Measurements from ENCODE around the gene TMEM272. TPM values are rescaled to one million over a fixed set of nuclear protein-coding genes. Genes with fewer than 3 reads are reported as not detected.

Gene TMEM272
- total and polyA plus RNA-seq, 9 of the 15 experiments (the other 6 are each of a cell fraction or from before 2014, with no cell fraction given) = 0.04 to 0.16 (median 0.06) TPM; not detected in 2

DNA sequence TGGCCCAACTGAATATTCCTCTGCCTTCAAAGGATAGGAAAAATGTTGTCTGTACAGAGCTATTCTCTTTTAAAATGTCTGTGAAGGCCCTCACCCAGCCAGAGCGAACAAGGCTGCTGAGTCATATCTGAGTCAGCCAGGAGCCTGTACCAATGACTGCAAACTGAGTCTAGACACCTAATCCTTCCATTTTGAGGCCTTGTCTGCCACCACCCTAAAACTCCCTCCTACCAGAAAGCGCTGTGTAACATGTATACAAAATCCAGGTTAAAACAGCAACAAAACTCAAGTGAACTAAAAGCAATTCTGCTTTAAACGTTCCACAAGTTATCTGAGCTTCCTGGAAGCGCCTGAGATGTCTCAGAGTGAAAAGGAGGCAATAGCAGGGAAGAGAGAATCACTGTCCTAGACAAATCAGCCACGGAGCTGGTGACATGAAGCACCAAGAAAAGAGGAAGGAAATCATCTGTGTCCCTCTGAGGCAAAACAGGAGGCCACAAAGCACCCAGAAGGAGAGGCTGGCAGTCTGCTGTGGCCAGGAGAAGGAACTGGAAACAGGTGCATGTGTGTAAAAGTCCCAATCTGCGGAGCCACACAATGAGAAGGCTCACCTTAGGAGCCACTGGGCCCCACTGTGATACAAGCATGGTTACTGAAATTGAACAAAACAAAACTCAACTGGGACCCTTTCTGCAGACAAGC is 51.3 kb downstream of the TMEM272 start:
- BruUV-seq (replicated peaks) = no TSS peak
- DNase-seq (ENCODE audit: extremely low read depth in 1 of 4, low spot score in 3 of 4) (peak; percentile 21 to 73 (median 46)), ATAC-seq (peak; percentile 93), FAIRE-seq (peak; percentile 96)
- H3K79me2 ChIP-seq (ENCODE audit: control insufficient read depth, insufficient read depth, low read length) = no peaks in the 10 kb centered on the region
- no peaks in the 10 kb centered on the region for H3K27me3 ChIP-seq (ENCODE audit: control insufficient read depth in 2 of 2, insufficient read depth in 2 of 2, low read length in 2 of 2)
- no peak overlapping the region for H3K4me3 ChIP-seq
- no peaks in the 10 kb centered on the region for H3K36me3 ChIP-seq (ENCODE audit: control insufficient read depth, insufficient read depth, low read length)
- WGBS (ENCODE audit: insufficient coverage, low coverage, missing lambda C conversion rate) = 38% methylated on average over 6 of the region's 6 CpGs
- no peak overlapping the region for H3K9ac ChIP-seq (ENCODE audit: insufficient read depth in 1 of 2, low read depth in 2 of 2, low read length in 2 of 2)
- in situ Hi-C loops (cut with MboI) (loop anchor here (10.0 kb wide), 2 partner anchors 349 to 669 kb away; no protein-coding TSS in a partner anchor), intact Hi-C loops (cut with micrococcal nuclease) (loop anchor here (5.0 kb wide), 1 partner anchor 356 kb away; no protein-coding TSS in a partner anchor)
- H4K20me1 ChIP-seq (replicated peaks; ENCODE audit: control insufficient read depth, insufficient read depth, low read length) = no peaks in the 10 kb centered on the region
- H3K9me1 ChIP-seq (ENCODE audit: control insufficient read depth, insufficient read depth, low read length) = no peaks in the 10 kb centered on the region
- peak overlapping the region; percentile 49; the same call in 2 of the 3 replicates for H3K27ac ChIP-seq (ENCODE audit: extremely low read depth, low read depth, low read length)
- H2AFZ ChIP-seq (ENCODE audit: low read depth, low read length) = peak overlapping the region; percentile 76
- H3K4me1 ChIP-seq (replicated peaks in 1 of 2; ENCODE audit: control insufficient read depth in 2 of 2, insufficient read depth in 2 of 2, low read length in 2 of 2) = peaks cover 11 to 13% of the 10 kb centered on the region in 2 experiments; a peak in 4 of 5 replicates
- H3K4me2 ChIP-seq (ENCODE audit: insufficient read depth, low read length) = peak overlapping the region; percentile 19; the same call in 1 of the 2 replicates
- POLR2A ChIA-PET = interaction anchor here (0.6 to 1.0 kb wide), 3 partner anchors 9 to 341 kb away, joined by 3 read pairs; partner anchors contain the start of gene INTS6
- no peaks in the 10 kb centered on the region for H3K9me3 ChIP-seq (replicated peaks; ENCODE audit: control insufficient read depth, insufficient read depth, low read depth, low read length)
- CTCF ChIA-PET (ENCODE audit: low intra/inter-chr PET ratio) = no interaction called here
- TF ChIP-seq ZNF316 (IDR thresholded peaks at IDR 0.05) (peak; percentile 89), PTTG1 (tag; IDR thresholded peaks at IDR 0.05; ENCODE audit: low read depth) (no peak; the same call in 1 of the 2 replicates), HMG20B (CRISPR knock-in tag; IDR thresholded peaks at IDR 0.05) (no peak), POLR3G (IDR thresholded peaks at IDR 0.05; ENCODE audit: extremely low read depth, insufficient read length, insufficient replicate concordance) (no peak), SIN3B (IDR thresholded peaks at IDR 0.05; ENCODE audit: low read depth) (no peak), GTF2A2 (tag; IDR thresholded peaks at IDR 0.05) (no peak), NFYB (IDR thresholded peaks at IDR 0.05; ENCODE audit: extremely low read depth, insufficient read length) (peak; percentile 14), SMAD4 (CRISPR knock-in tag; conservative IDR thresholded peaks at IDR 0.05) (peak; percentile 77), NFE2L1 (tag; IDR thresholded peaks at IDR 0.05; ENCODE audit: borderline replicate concordance, low read depth) (peak; percentile 45; the same call in 1 of the 2 replicates), SMARCE1 (IDR thresholded peaks at IDR 0.05) (peak; percentile 67; the same call in 1 of the 2 replicates), JUND (IDR thresholded peaks at IDR 0.05; ENCODE audit: borderline replicate concordance, low read depth, low read length) (peak; percentile 90), JUND (tag; IDR thresholded peaks at IDR 0.05; ENCODE audit: borderline replicate concordance, low read depth, low read length) (peak; percentile 90; the same call in 2 of the 3 replicates), ELF4 (CRISPR knock-in tag; IDR thresholded peaks at IDR 0.05) (no peak), MAFK (IDR thresholded peaks at IDR 0.05; ENCODE audit: low read length) (peak; percentile 71; the same call in 1 of the 2 replicates)
- TF ChIP-seq, protein P1, sequence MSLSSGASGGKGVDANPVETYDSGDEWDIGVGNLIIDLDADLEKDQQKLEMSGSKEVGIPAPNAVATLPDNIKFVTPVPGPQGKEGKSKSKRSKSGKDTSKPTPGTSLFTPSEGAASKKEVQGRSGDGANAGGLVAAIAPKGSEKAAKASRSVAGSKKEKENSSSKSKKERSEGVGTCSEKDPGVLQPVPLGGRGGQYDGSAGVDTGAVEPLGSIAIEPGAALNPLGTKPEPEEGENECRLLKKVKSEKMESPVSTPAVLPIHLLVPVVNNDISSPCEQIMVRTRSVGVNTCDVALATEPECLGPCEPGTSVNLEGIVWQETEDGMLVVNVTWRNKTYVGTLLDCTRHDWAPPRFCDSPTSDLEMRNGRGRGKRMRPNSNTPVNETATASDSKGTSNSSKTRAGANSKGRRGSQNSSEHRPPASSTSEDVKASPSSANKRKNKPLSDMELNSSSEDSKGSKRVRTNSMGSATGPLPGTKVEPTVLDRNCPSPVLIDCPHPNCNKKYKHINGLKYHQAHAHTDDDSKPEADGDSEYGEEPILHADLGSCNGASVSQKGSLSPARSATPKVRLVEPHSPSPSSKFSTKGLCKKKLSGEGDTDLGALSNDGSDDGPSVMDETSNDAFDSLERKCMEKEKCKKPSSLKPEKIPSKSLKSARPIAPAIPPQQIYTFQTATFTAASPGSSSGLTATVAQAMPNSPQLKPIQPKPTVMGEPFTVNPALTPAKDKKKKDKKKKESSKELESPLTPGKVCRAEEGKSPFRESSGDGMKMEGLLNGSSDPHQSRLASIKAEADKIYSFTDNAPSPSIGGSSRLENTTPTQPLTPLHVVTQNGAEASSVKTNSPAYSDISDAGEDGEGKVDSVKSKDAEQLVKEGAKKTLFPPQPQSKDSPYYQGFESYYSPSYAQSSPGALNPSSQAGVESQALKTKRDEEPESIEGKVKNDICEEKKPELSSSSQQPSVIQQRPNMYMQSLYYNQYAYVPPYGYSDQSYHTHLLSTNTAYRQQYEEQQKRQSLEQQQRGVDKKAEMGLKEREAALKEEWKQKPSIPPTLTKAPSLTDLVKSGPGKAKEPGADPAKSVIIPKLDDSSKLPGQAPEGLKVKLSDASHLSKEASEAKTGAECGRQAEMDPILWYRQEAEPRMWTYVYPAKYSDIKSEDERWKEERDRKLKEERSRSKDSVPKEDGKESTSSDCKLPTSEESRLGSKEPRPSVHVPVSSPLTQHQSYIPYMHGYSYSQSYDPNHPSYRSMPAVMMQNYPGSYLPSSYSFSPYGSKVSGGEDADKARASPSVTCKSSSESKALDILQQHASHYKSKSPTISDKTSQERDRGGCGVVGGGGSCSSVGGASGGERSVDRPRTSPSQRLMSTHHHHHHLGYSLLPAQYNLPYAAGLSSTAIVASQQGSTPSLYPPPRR (CRISPR knock-in tag; IDR thresholded peaks at IDR 0.05; ENCODE audit: borderline replicate concordance) = no peak
- TF ChIP-seq, protein P2, sequence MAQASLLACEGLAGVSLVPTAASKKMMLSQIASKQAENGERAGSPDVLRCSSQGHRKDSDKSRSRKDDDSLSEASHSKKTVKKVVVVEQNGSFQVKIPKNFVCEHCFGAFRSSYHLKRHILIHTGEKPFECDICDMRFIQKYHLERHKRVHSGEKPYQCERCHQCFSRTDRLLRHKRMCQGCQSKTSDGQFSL (CRISPR knock-in tag; IDR thresholded peaks at IDR 0.05) = no peak
- TF ChIP-seq, protein P2 (tag; IDR thresholded peaks at IDR 0.05) = no peak
